Measurements from ENCODE around the gene ARHGEF19. TPM values are rescaled to one million over a fixed set of nuclear protein-coding genes. Genes with fewer than 3 reads are reported as not detected.

Gene ARHGEF19
- total RNA-seq, 1 donor = 6.5 TPM

- TF ChIP-seq, protein P1, sequence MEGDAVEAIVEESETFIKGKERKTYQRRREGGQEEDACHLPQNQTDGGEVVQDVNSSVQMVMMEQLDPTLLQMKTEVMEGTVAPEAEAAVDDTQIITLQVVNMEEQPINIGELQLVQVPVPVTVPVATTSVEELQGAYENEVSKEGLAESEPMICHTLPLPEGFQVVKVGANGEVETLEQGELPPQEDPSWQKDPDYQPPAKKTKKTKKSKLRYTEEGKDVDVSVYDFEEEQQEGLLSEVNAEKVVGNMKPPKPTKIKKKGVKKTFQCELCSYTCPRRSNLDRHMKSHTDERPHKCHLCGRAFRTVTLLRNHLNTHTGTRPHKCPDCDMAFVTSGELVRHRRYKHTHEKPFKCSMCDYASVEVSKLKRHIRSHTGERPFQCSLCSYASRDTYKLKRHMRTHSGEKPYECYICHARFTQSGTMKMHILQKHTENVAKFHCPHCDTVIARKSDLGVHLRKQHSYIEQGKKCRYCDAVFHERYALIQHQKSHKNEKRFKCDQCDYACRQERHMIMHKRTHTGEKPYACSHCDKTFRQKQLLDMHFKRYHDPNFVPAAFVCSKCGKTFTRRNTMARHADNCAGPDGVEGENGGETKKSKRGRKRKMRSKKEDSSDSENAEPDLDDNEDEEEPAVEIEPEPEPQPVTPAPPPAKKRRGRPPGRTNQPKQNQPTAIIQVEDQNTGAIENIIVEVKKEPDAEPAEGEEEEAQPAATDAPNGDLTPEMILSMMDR (IDR thresholded peaks at IDR 0.05; ENCODE audit: extremely low read depth, low read depth, low read length) = no peak
- H3K4me2 ChIP-seq (ENCODE audit: insufficient read depth, low read length) = peak overlapping the region; percentile 84
- H4K20me1 ChIP-seq (ENCODE audit: insufficient read depth, low read length) = no peaks in the 10 kb centered on the region
- peak; percentile 77 for DNase-seq (ENCODE audit: insufficient read length, low spot score, missing footprints)
- H3K9me3 ChIP-seq (ENCODE audit: low read depth, low read length) = no peaks in the 10 kb centered on the region
- no peaks in the 10 kb centered on the region for H3K36me3 ChIP-seq (ENCODE audit: insufficient read depth, low read length)
- peak overlapping the region; percentile 70 for H3K4me3 ChIP-seq (ENCODE audit: insufficient read depth, low read length)
- H2AFZ ChIP-seq (ENCODE audit: low read length) = peak overlapping the region; percentile 86
- no peaks in the 10 kb centered on the region for H3K79me2 ChIP-seq (ENCODE audit: insufficient read depth, low read length)
- H3K4me1 ChIP-seq (ENCODE audit: insufficient read depth, low read length) = peaks cover 8% of the 10 kb centered on the region
- H3K27me3 ChIP-seq (ENCODE audit: insufficient read depth, low read length) = no peaks in the 10 kb centered on the region
- H3K27ac ChIP-seq (ENCODE audit: low read depth, low read length) = peak overlapping the region; percentile 74
These were observed 4.9 kb downstream of the ARHGEF19 start for GRCh38 chr1:16207318-16208269.

- Histone ChIP-seq H3K79me2 (ENCODE audit: insufficient read depth, low read length) (no peaks in the 10 kb centered on the region), H3K9me3 (ENCODE audit: low read depth, low read length) (no peaks in the 10 kb centered on the region), H4K20me1 (ENCODE audit: insufficient read depth, low read length) (no peaks in the 10 kb centered on the region), H3K27ac (ENCODE audit: low read depth, low read length) (peak overlapping the region; percentile 74), H3K27me3 (ENCODE audit: insufficient read depth, low read length) (no peaks in the 10 kb centered on the region), H3K4me1 (ENCODE audit: insufficient read depth, low read length) (peaks cover 8% of the 10 kb centered on the region), H2AFZ (ENCODE audit: low read length) (peak overlapping the region; percentile 86), H3K36me3 (ENCODE audit: insufficient read depth, low read length) (no peaks in the 10 kb centered on the region), H3K4me3 (ENCODE audit: insufficient read depth, low read length) (peak overlapping the region; percentile 72), H3K4me2 (ENCODE audit: insufficient read depth, low read length) (peak overlapping the region; percentile 85)
- peak; percentile 99 for DNase-seq (ENCODE audit: insufficient read length, low spot score, missing footprints)
- TF ChIP-seq, protein P1 (IDR thresholded peaks at IDR 0.05; ENCODE audit: extremely low read depth, low read depth, low read length) = no peak
These were observed 5.7 kb downstream of the ARHGEF19 start for GRCh38 chr1:16206547-16207317.

GRCh38 chr1:16205891-16206546, 6.4 kb downstream of the ARHGEF19 start:
- peak overlapping the region; percentile 65 for H3K27ac ChIP-seq (ENCODE audit: low read depth, low read length)
- peaks cover 8% of the 10 kb centered on the region for H3K4me1 ChIP-seq (ENCODE audit: insufficient read depth, low read length)
- peak overlapping the region; percentile 89 for H2AFZ ChIP-seq (ENCODE audit: low read length)

More at GRCh38 chr1:16205891-16206546, 6.4 kb downstream of the ARHGEF19 start:
- Histone ChIP-seq H3K27me3 (ENCODE audit: insufficient read depth, low read length) (no peaks in the 10 kb centered on the region), H3K9me3 (ENCODE audit: low read depth, low read length) (no peaks in the 10 kb centered on the region), H3K4me3 (ENCODE audit: insufficient read depth, low read length) (peak overlapping the region; percentile 72), H3K4me2 (ENCODE audit: insufficient read depth, low read length) (peak overlapping the region; percentile 85), H4K20me1 (ENCODE audit: insufficient read depth, low read length) (no peaks in the 10 kb centered on the region), H3K79me2 (ENCODE audit: insufficient read depth, low read length) (no peaks in the 10 kb centered on the region), H3K36me3 (ENCODE audit: insufficient read depth, low read length) (no peaks in the 10 kb centered on the region)
- DNase-seq (ENCODE audit: insufficient read length, low spot score, missing footprints) = no peak
- TF ChIP-seq, protein P1 (IDR thresholded peaks at IDR 0.05; ENCODE audit: extremely low read depth, low read depth, low read length) = no peak

Measured in osteoblast (primary cell).